NCI-H69 (cell line): Measurements from ENCODE around the gene HTT.

Experiments
- DNase-seq: peaks from one replicate; lab custom pipeline; 2025; lab: John Stamatoyannopoulos, UW

The HTT gene

DNA sequence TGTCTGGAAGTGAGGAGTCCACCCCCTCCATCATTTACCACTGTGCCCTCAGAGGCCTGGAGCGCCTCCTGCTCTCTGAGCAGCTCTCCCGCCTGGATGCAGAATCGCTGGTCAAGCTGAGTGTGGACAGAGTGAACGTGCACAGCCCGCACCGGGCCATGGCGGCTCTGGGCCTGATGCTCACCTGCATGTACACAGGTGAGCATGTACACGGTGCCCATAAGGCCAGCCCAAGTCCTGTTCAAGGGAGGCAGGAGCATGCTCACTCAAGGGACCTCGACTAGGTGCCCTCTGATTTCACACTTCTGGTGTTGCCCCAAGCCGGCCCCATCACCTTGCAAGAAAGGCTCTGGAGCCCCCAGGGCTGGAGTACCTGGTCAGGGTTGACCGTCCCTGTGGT lies 161.1 kb downstream of the HTT start:
- DNase-seq: no peak

- DNase-seq: no peak
These were observed 161.9 kb downstream of the HTT start for GRCh38 chr4:3236326-3236878.

- DNase-seq: no peak
These were observed 162.8 kb downstream of the HTT start for GRCh38 chr4:3237266-3237665.

- no peak for DNase-seq
These were observed 163.5 kb downstream of the HTT start for GRCh38 chr4:3237712-3238560.

- DNase-seq: no peak
These were observed 164.2 kb downstream of the HTT start for GRCh38 chr4:3238721-3239120.

DNA sequence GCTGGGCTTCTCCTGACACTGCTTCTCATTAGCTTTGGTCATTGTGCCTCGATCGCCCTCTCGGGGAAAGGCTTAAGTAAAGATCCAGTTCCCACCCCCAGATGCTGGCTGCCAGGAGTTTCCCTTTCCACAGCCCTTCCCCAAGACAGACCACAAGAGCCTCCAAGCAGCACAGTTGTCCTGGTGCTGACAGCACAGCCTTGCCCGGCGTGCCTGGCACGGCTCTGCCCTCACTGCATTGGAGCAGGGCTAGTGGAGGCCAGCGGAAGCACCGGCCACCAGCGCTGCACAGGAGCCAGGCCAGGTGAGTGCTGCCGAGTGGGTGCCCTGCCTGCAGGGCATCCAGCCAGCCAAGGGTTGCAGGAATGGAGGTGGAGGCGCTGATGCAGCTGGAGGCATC lies 164.8 kb downstream of the HTT start:
- DNase-seq: no peak

DNA sequence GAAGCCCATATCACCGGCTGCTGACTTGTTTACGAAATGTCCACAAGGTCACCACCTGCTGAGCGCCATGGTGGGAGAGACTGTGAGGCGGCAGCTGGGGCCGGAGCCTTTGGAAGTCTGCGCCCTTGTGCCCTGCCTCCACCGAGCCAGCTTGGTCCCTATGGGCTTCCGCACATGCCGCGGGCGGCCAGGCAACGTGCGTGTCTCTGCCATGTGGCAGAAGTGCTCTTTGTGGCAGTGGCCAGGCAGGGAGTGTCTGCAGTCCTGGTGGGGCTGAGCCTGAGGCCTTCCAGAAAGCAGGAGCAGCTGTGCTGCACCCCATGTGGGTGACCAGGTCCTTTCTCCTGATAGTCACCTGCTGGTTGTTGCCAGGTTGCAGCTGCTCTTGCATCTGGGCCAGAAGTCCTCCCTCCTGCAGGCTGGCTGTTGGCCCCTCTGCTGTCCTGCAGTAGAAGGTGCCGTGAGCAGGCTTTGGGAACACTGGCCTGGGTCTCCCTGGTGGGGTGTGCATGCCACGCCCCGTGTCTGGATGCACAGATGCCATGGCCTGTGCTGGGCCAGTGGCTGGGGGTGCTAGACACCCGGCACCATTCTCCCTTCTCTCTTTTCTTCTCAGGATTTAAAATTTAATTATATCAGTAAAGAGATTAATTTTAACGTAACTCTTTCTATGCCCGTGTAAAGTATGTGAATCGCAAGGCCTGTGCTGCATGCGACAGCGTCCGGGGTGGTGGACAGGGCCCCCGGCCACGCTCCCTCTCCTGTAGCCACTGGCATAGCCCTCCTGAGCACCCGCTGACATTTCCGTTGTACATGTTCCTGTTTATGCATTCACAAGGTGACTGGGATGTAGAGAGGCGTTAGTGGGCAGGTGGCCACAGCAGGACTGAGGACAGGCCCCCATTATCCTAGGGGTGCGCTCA lies 165.8 kb downstream of the HTT start:
- DNase-seq: peak; percentile 95

DNA sequence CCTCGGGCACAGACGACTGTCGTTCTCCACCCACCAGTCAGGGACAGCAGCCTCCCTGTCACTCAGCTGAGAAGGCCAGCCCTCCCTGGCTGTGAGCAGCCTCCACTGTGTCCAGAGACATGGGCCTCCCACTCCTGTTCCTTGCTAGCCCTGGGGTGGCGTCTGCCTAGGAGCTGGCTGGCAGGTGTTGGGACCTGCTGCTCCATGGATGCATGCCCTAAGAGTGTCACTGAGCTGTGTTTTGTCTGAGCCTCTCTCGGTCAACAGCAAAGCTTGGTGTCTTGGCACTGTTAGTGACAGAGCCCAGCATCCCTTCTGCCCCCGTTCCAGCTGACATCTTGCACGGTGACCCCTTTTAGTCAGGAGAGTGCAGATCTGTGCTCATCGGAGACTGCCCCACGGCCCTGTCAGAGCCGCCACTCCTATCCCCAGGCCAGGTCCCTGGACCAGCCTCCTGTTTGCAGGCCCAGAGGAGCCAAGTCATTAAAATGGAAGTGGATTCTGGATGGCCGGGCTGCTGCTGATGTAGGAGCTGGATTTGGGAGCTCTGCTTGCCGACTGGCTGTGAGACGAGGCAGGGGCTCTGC lies 166.5 kb downstream of the HTT start:
- DNase-seq: no peak

- no peak for DNase-seq
These were observed 167.5 kb downstream of the HTT start for GRCh38 chr4:3241898-3242524.

DNA sequence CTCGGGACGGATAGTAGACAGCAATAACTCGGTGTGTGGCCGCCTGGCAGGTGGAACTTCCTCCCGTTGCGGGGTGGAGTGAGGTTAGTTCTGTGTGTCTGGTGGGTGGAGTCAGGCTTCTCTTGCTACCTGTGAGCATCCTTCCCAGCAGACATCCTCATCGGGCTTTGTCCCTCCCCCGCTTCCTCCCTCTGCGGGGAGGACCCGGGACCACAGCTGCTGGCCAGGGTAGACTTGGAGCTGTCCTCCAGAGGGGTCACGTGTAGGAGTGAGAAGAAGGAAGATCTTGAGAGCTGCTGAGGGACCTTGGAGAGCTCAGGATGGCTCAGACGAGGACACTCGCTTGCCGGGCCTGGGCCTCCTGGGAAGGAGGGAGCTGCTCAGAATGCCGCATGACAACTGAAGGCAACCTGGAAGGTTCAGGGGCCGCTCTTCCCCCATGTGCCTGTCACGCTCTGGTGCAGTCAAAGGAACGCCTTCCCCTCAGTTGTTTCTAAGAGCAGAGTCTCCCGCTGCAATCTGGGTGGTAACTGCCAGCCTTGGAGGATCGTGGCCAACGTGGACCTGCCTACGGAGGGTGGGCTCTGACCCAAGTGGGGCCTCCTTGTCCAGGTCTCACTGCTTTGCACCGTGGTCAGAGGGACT lies 168.8 kb downstream of the HTT start:
- DNase-seq: peak; percentile 29

DNA sequence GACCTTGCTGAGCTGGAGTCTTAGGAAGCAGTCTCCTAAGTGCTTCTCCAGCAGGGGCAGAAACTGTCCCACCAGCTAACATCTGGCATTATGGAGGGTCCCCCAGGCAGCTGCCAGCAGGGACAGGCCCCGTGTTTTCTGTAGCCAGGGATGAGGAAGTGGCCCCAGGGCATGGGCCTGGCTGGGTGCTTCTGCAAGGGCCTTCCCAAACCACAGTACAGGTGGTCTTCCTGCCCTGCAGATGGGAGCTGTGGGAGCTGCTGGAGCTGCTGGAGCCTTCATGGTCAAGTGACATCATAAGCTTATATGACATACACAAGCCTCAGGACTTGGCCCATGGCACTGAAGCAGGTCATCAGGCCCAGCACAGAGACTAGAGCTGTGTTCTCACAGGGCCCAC lies 169.5 kb downstream of the HTT start:
- peak; percentile 5 for DNase-seq

DNA sequence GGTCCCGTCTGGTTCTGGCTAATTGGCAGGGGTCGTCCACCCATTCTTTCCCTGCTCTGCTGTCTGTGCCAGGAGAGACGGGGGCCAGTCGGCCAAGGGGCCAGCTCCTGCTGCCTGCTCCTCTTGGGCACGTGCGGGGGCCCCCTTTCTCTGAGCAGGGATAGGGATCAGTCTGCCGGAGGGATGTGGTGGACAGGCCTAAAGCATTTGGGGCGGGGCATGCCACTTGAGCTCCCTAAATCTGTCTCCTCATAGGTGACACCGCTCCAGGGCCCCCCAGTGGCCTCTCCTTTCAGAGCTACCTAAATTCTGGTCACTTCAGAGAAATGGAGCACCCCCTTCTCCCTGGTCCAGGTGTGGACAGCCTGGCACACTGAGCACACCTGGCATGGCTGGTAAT lies 170.3 kb downstream of the HTT start:
- DNase-seq: no peak

- DNase-seq: no peak
These were observed 171.2 kb downstream of the HTT start for GRCh38 chr4:3245676-3246075.

- no peak for DNase-seq
These were observed 172.2 kb downstream of the HTT start for GRCh38 chr4:3246458-3247398.

DNA sequence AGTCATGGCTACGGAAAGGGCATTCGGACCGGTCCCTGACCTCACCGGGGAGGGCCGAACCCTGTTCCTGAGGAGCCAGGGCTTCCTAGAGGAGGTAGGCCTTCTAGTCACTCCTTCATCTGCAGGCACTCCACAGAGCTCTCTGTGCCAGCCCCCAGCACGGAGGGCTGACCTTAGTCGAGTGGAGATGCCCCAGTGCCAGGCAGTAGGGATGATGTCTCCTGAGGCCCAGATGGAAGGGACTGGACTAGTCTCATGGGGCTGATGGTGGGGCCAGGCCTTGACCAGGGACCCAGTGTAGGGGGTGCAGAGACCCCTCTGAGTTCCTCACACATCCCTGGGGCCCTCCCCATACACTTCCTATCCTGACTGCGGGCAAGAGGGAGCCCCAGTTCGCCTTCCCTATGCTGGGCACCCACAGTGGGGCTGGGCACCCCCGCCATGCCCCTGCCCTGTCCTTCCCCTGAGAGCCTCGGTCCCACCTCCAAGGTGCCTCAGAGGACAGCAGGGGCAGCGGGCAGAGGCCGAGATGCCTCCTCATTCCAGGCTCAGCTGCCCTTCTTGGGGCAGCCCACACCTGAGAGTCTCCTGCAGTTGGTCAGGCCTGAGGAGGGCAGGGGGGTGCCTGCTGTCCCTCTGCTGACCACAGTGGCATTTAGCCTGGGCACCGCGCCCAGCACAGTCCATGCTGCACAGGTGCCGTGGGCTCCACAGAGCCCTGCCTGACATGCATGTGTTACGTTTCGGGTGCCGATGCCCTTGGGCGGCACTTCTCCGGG lies 173.1 kb downstream of the HTT start:
- DNase-seq: no peak

- DNase-seq: no peak
These were observed 173.6 kb downstream of the HTT start for GRCh38 chr4:3248178-3248480.

GRCh38 chr4:3248811-3249661 lies 174.6 kb downstream of the HTT start, which contains the start of gene MSANTD1:
Gene MSANTD1 (plus strand): TSS chr4:3249159. CDS start chr4:3249223, 64 bp downstream.
- no peak for DNase-seq

- DNase-seq: no peak
These were observed 175.4 kb downstream of the HTT start for GRCh38 chr4:3249711-3250437.
